ENCODE data around the gene B3GNT8.

- TF ChIP-seq POLR2A (IDR thresholded peaks at IDR 0.05; ENCODE audit: low read depth, low read length) (no peak), TAF1 (IDR thresholded peaks at IDR 0.05; ENCODE audit: borderline replicate concordance, low read depth, low read length) (no peak)
These were observed 1.7 kb downstream of the B3GNT8 start for GRCh38 chr19:41425174-41426115.

Data from GM12892 (cell line).